Psoas muscle (tissue), 8 donors: Measurements from ENCODE around the gene CD19. TPM values are rescaled to one million over a fixed set of nuclear protein-coding genes. Genes with fewer than 3 reads are reported as not detected.
"Not testable (repeated sequence)": the region's sequence is repeated elsewhere in the genome, so short reads cannot be mapped to it uniquely, and the experiment has no call there.

Experiments used
- ATAC-seq, 4 donors: fragments of 200-7000 bp; cut with Tn5 transposase; one replicate each; pipeline ENCODE4 v1.9.1; 2020; ENCODE audit warnings: moderate library complexity in 3 of 4, mild to moderate bottlenecking in 2 of 4
- DNase-seq, 2 donors: peaks; one replicate each; pipeline ENCODE4 v3.0.0-alpha.2; 2020
- H3K27ac ChIP-seq: fragments of 200-600 bp; one replicate; pipeline ENCODE4 v1.8.0; 2022
- H3K27me3 ChIP-seq, 3 donors: fragments of 200-600 bp in 1 of 3; one replicate each; pipeline versions ENCODE4 v1.6.1 to v1.8.0; 2013 to 2022; ENCODE audit warnings: low read length in 2 of 3, mild to moderate bottlenecking in 2 of 3, moderate library complexity in 1 of 3; ENCODE audit not compliant: insufficient read depth in 3 of 3
- H3K36me3 ChIP-seq, 2 donors: fragments of 200-600 bp in 1 of 2; one replicate each; pipeline versions ENCODE4 v1.6.1 to v1.8.0; 2013 to 2022; ENCODE audit warnings: low read depth in 1 of 2, mild to moderate bottlenecking in 1 of 2, moderate library complexity in 1 of 2; ENCODE audit not compliant: insufficient read depth in 1 of 2
- H3K4me1 ChIP-seq: fragments of 200-600 bp; one replicate; pipeline ENCODE4 v1.8.0; 2022
- H3K4me3 ChIP-seq: fragments of 200-600 bp; one replicate; pipeline ENCODE4 v1.8.0; 2022; ENCODE audit warnings: mild to moderate bottlenecking
- H3K9me3 ChIP-seq: fragments of 200-600 bp; one replicate; pipeline ENCODE4 v1.8.0; 2022
- WGBS, 3 donors: extraction: QIAGEN DNeasy Blood & Tissue Kit; methylation state at CpG; one replicate each; pipeline versions ENCODE4 v1.1.6 to v1.1.7; 2013; 5-methylcytosine and 5-hydroxymethylcytosine counted together
- intact Hi-C, 2 donors: fragments of 100-400 bp; cut with DNase I; formaldehyde crosslinking; loops; one replicate each; pipeline versions ENCODE4 v1.11.0 to v1.14.2; 2022
- polyA plus RNA-seq, 3 donors: library from polyadenylated mRNA; stranded (reverse); fragments of 200-250 nt; gene quantifications; one replicate each; pipeline ENCODE4 v1.2.3, GENCODE V29; 2013
- total RNA-seq, 4 donors: library from RNA; stranded (reverse); fragmentation: NEBNext Ultra II Directional in 2 of 4; extraction: Animal tissue kit (Norgen Biotek cat#: 25700) in 2 of 4; gene quantifications; one replicate each; pipeline versions ENCODE4 v1.2.1 to v1.2.4, GENCODE V29; 2021 to 2023
- TF ChIP-seq, protein P1 (sequence below): fragments of 200-600 bp; IDR thresholded peaks from one replicate; pipeline ENCODE4 v1.8.0; 2022; ENCODE audit warnings: antibody characterized with exemption
- donor health status: healthy with polysubstance abuse.
- donor health status: DM: no; HTN: no; CAD: no; lungs with moderate emphysema.
- donor health status: Bipolar disorder and iron deficiency.
- donor health status: healthy.
- donor health status: DM: yes; HTN: yes; CAD: no.
- donor health status: DM: no; HTN: no; CAD: no.
- donor health status: DM: no; HTN: no; CAD: no.
- donor health status: DM: yes; HTN: yes; CAD: no.

Gene CD19
- total and polyA plus RNA-seq, 7 donors: 0.10 to 0.32 (median 0.15) TPM; not detected in 3

DNA sequence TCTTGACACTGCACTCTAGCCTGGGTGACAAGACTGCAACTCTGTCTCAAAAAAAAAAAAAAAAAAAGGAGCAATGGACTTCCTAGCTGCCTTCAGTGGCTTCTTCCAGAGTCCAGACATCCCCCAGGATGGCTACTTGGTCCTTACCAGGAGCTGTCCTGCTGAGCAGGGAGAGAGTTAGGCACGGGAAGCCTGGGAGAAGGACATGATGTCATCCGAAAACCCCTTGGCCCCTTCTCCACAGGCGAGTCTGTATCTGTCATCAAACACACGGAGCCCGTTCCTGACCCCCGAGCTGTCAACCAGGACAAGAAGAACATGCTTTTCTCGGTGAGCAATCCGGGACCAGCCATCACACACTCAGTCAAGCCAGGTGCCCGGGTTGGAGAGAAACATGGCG, 44.8 kb upstream of the CD19 start:
- DNase-seq (no peak), ATAC-seq (no peak)
- Histone ChIP-seq H3K27me3 (no peaks in the 10 kb centered on the region), H3K36me3 (peaks cover 0 to 59% of the 10 kb centered on the region in 2 donors), H3K4me1 (peaks cover 15% of the 10 kb centered on the region), H3K4me3 (no peak overlapping the region), H3K9me3 (no peaks in the 10 kb centered on the region), H3K27ac (peak overlapping the region; percentile 19)
- 48 to 73% (median 55%) methylated on average over 10 of the region's 10 CpGs for WGBS, 3 donors
- intact Hi-C loops: no loop called here
- TF ChIP-seq, protein P1, sequence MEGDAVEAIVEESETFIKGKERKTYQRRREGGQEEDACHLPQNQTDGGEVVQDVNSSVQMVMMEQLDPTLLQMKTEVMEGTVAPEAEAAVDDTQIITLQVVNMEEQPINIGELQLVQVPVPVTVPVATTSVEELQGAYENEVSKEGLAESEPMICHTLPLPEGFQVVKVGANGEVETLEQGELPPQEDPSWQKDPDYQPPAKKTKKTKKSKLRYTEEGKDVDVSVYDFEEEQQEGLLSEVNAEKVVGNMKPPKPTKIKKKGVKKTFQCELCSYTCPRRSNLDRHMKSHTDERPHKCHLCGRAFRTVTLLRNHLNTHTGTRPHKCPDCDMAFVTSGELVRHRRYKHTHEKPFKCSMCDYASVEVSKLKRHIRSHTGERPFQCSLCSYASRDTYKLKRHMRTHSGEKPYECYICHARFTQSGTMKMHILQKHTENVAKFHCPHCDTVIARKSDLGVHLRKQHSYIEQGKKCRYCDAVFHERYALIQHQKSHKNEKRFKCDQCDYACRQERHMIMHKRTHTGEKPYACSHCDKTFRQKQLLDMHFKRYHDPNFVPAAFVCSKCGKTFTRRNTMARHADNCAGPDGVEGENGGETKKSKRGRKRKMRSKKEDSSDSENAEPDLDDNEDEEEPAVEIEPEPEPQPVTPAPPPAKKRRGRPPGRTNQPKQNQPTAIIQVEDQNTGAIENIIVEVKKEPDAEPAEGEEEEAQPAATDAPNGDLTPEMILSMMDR: no peak

GRCh38 chr16:28890355-28890754, 41.4 kb upstream of the CD19 start:
- H3K4me1 ChIP-seq: peaks cover 12% of the 10 kb centered on the region
- peaks cover 0 to 68% of the 10 kb centered on the region in 2 donors for H3K36me3 ChIP-seq
- H3K27me3 ChIP-seq, intact Hi-C loops, ATAC-seq, DNase-seq, H3K4me3 ChIP-seq, H3K9me3 ChIP-seq: not testable (repeated sequence)
- peak overlapping the region; percentile 87 for H3K27ac ChIP-seq
- WGBS, 3 donors: 75 to 87% (median 81%) methylated on average over 5 of the region's 5 CpGs

- H3K36me3 ChIP-seq: peaks cover 0 to 70% of the 10 kb centered on the region in 2 donors
- no peaks in the 10 kb centered on the region for H3K9me3 ChIP-seq
- no peaks in the 10 kb centered on the region for H3K27me3 ChIP-seq
- H3K27ac ChIP-seq: peak overlapping the region; percentile 87
- ATAC-seq: peak; percentile 46 to 77 (median 68)
- no peak for DNase-seq
- intact Hi-C loops: no loop called here
- H3K4me1 ChIP-seq: peaks cover 15% of the 10 kb centered on the region
- WGBS, 3 donors: 35 to 65% (median 39%) methylated on average over 14 of the region's 14 CpGs
- TF ChIP-seq, protein P1: no peak
- H3K4me3 ChIP-seq: no peak overlapping the region
These were observed 39.5 kb upstream of the CD19 start for GRCh38 chr16:28891964-28892890.

GRCh38 chr16:28893291-28893690, 38.5 kb upstream of the CD19 start:
- no peaks in the 10 kb centered on the region for H3K9me3 ChIP-seq
- H3K4me1 ChIP-seq: peaks cover 17% of the 10 kb centered on the region
- 77 to 93% (median 82%) methylated on average over 4 of the region's 4 CpGs for WGBS, 3 donors
- TF ChIP-seq, protein P1: no peak
- no peak for DNase-seq
- intact Hi-C loops: no loop called here
- peak overlapping the region; percentile 87 for H3K27ac ChIP-seq
- H3K27me3 ChIP-seq: no peaks in the 10 kb centered on the region
- H3K4me3 ChIP-seq: no peak overlapping the region
- peaks cover 0 to 70% of the 10 kb centered on the region in 2 donors for H3K36me3 ChIP-seq
- ATAC-seq: no peak

GRCh38 chr16:28895609-28896008, 36.2 kb upstream of the CD19 start:
- TF ChIP-seq, protein P1: no peak
- H3K36me3 ChIP-seq: peaks cover 0 to 75% of the 10 kb centered on the region in 2 donors
- 84 to 91% (median 88%) methylated on average over 4 of the region's 4 CpGs for WGBS, 3 donors

More at GRCh38 chr16:28895609-28896008, 36.2 kb upstream of the CD19 start:
- H3K27ac ChIP-seq: no peak overlapping the region
- H3K4me1 ChIP-seq: peaks cover 19% of the 10 kb centered on the region
- H3K4me3 ChIP-seq: no peak overlapping the region
- ATAC-seq (no peak), DNase-seq (no peak)
- H3K9me3 ChIP-seq: no peaks in the 10 kb centered on the region
- no peaks in the 10 kb centered on the region for H3K27me3 ChIP-seq
- intact Hi-C loops: loop anchor here in 1 of 2 donors (2.0 kb wide), 1 partner anchor 15 kb away; no protein-coding TSS in a partner anchor
